ENCODE results near the gene SLC25A12. TPM values are rescaled to one million over a fixed set of nuclear protein-coding genes. Genes with fewer than 3 reads are reported as not detected.
"Not testable (repeated sequence)": the region's sequence is repeated elsewhere in the genome, so short reads cannot be mapped to it uniquely, and the experiment has no call there.

Gene SLC25A12
- polyA plus RNA-seq, 1 experiment, result 16.3 TPM

GRCh38 chr2:171913517-171913916 is 19.5 kb upstream of the SLC25A12 start:
- POLR2A ChIA-PET, result no interaction called here

GRCh38 chr2:171910494-171910893 is 16.4 kb upstream of the SLC25A12 start:
- no peak for DNase-seq (ENCODE audit: low read depth)
- POLR2A ChIA-PET, result no interaction called here
- CTCF ChIA-PET, result no interaction called here
- Histone ChIP-seq H3K27me3 (ENCODE audit: control insufficient read depth, insufficient read depth, low read length) (no peaks in the 10 kb centered on the region), H3K36me3 (ENCODE audit: control insufficient read depth, insufficient read depth, low read length) (no peaks in the 10 kb centered on the region), H3K4me3 (ENCODE audit: low read depth, low read length) (no peak overlapping the region)
- no peak for TF ChIP-seq CTCF (IDR thresholded peaks at IDR 0.05; ENCODE audit: insufficient read depth, low read depth, low read length)

More at GRCh38 chr2:171913517-171913916, 19.5 kb upstream of the SLC25A12 start:
- Histone ChIP-seq H3K27me3 (ENCODE audit: control insufficient read depth, insufficient read depth, low read length) (no peaks in the 10 kb centered on the region), H3K36me3 (ENCODE audit: control insufficient read depth, insufficient read depth, low read length) (no peaks in the 10 kb centered on the region), H3K4me3 (ENCODE audit: low read depth, low read length) (no peak overlapping the region)
- no peak for TF ChIP-seq CTCF (IDR thresholded peaks at IDR 0.05; ENCODE audit: insufficient read depth, low read depth, low read length)
- DNase-seq (ENCODE audit: low read depth), result no peak
- CTCF ChIA-PET, result interaction anchor here (1.0 kb wide), 1 partner anchor 8 kb away, joined by 3 read pairs; no protein-coding TSS in a partner anchor

DNA sequence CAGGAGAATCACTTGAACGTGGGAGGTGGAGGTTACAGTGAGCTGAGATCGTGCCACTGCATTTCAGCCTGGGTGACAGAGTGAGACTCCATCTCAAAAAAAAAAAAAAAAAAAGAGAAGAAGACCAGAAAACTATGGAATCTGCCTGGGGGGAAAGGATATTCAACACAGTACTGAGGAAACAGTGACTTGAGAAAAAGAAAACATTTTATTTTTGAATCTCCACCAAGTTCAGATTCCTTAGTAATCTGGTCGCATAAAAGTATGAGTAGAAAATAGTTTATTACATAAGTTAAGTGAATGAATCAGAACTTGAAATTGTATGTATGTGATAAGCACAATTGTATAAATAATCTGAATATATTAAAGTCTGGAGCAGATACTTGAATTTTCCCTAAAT is 15.2 kb upstream of the SLC25A12 start:
- no peak for TF ChIP-seq CTCF (IDR thresholded peaks at IDR 0.05; ENCODE audit: insufficient read depth, low read depth, low read length)
- DNase-seq (ENCODE audit: low read depth), result no peak
- POLR2A ChIA-PET, result no interaction called here
- Histone ChIP-seq H3K36me3 (ENCODE audit: control insufficient read depth, insufficient read depth, low read length) (no peaks in the 10 kb centered on the region), H3K27me3 (ENCODE audit: control insufficient read depth, insufficient read depth, low read length) (no peaks in the 10 kb centered on the region), H3K4me3 (ENCODE audit: low read depth, low read length) (no peak overlapping the region)
- CTCF ChIA-PET, result no interaction called here

DNA sequence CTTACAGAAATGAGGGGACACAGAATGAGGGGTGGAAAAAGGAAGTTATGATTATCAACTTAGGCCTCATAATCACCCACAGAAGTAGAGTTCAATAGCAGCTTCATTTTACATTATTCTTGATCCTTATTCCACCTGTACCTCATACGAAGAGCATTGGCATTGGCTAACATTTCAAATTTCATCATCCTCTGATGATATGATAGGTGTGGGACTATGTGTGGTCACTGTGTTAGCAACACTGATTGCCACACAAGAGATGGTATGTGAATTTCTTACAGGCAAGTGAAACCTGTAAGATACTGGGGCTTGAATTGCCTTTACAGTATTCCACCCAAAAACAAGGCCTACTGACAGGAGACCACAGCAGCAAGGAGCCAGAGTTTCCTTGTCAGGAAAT is 14.2 kb upstream of the SLC25A12 start:
- POLR2A ChIA-PET, result no interaction called here

GRCh38 chr2:171902840-171903420 is 8.9 kb upstream of the SLC25A12 start:
- no peak for TF ChIP-seq CTCF (IDR thresholded peaks at IDR 0.05; ENCODE audit: insufficient read depth, low read depth, low read length)
- POLR2A ChIA-PET, result no interaction called here
- Histone ChIP-seq H3K27me3 (ENCODE audit: control insufficient read depth, insufficient read depth, low read length) (peaks cover 4% of the 10 kb centered on the region; the same call in 1 of the 2 replicates), H3K36me3 (ENCODE audit: control insufficient read depth, insufficient read depth, low read length) (no peaks in the 10 kb centered on the region), H3K4me3 (ENCODE audit: low read depth, low read length) (no peak overlapping the region)
- CTCF ChIA-PET, result no interaction called here
- DNase-seq (ENCODE audit: low read depth), result no peak

More for the DNA sequence above, 14.2 kb upstream of the SLC25A12 start:
- Histone ChIP-seq H3K27me3 (ENCODE audit: control insufficient read depth, insufficient read depth, low read length) (peaks cover 4% of the 10 kb centered on the region; the same call in 1 of the 2 replicates), H3K36me3 (ENCODE audit: control insufficient read depth, insufficient read depth, low read length) (no peaks in the 10 kb centered on the region), H3K4me3 (ENCODE audit: low read depth, low read length) (no peak overlapping the region)
- CTCF ChIA-PET, result no interaction called here
- DNase-seq (ENCODE audit: low read depth), result no peak
- no peak for TF ChIP-seq CTCF (IDR thresholded peaks at IDR 0.05; ENCODE audit: insufficient read depth, low read depth, low read length)

DNA sequence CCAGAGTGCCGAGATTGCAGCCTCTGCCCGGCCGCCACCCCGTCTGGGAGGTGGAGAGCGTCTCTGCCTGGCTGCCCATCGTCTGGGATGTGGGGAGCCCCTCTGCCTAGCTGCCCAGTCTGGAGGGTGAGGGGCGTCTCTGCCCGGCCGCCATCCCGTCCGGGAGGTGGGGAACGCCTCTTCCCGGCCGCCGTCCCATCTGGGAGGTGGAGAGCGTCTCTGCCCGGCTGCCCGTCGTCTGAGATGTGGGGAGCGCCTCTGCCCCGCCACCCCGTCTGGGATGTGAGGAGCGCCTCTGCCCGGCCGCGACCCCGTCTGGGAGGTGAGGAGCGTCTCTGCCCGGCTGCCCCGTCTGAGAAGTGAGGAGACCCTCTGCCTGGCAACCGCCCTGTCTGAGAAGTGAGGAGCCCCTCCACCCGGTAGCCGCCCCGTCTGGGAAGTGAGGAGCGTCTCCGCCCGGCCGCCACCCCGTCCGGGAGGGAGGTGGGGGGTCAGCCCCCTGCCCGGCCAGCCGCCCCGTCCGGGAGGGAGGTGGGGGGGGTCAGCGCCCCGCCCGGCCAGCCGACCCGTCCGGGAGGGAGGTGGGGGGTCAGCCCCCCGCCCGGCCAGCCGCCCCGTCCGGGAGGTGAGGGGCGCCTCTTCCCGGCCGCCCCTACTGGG is 5.7 kb upstream of the SLC25A12 start:
- H3K4me3 ChIP-seq (ENCODE audit: low read depth, low read length); H3K27me3 ChIP-seq (ENCODE audit: control insufficient read depth, insufficient read depth, low read length); POLR2A ChIA-PET; DNase-seq (ENCODE audit: low read depth); H3K36me3 ChIP-seq (ENCODE audit: control insufficient read depth, insufficient read depth, low read length); CTCF ChIA-PET: not testable (repeated sequence)

All from BJ (cell line).